H9 (cell line): ENCODE data around the gene FOLR3. TPM values are rescaled to one million over a fixed set of nuclear protein-coding genes. Genes with fewer than 3 reads are reported as not detected.

ENCODE experiments used
- DNase-seq: peaks from one replicate; pipeline ENCODE4 v3.0.0-alpha.2; 2017
- H2AFZ ChIP-seq: one replicate; pipeline ENCODE4 v1.6.1; 2013; ENCODE audit warnings: mild to moderate bottlenecking, low read length, control low read depth, moderate library complexity
- H2AK5ac ChIP-seq: 2 replicates; pipeline ENCODE4 v1.6.1; 2013; ENCODE audit warnings: low read length, control low read depth, mixed read lengths; ENCODE audit not compliant: insufficient read length
- H2BK120ac ChIP-seq: one replicate; pipeline ENCODE4 v1.6.1; 2013; ENCODE audit warnings: low read depth, mild to moderate bottlenecking, low read length, control low read depth, inconsistent platforms; ENCODE audit not compliant: poor library complexity, severe bottlenecking
- H2BK12ac ChIP-seq: 2 replicates; pipeline ENCODE4 v1.6.1; 2013; ENCODE audit warnings: low read length, control low read depth, mixed read lengths, low read depth; ENCODE audit not compliant: insufficient read length
- H2BK15ac ChIP-seq: 2 replicates; pipeline ENCODE4 v1.6.1; 2013; ENCODE audit warnings: low read depth, low read length, control low read depth
- H2BK20ac ChIP-seq: one replicate; pipeline ENCODE4 v1.6.1; 2013; ENCODE audit warnings: low read depth, mild to moderate bottlenecking, low read length, control low read depth, inconsistent platforms; ENCODE audit not compliant: poor library complexity, severe bottlenecking
- H2BK5ac ChIP-seq: 2 replicates; pipeline ENCODE4 v1.6.1; 2013; ENCODE audit warnings: low read length, control low read depth, mixed read lengths; ENCODE audit not compliant: insufficient read length
- H3K14ac ChIP-seq: 2 replicates; pipeline ENCODE4 v1.6.1; 2013; ENCODE audit warnings: low read length, control low read depth; ENCODE audit not compliant: insufficient read depth
- H3K18ac ChIP-seq: 2 replicates; pipeline ENCODE4 v1.6.1; 2013; ENCODE audit warnings: low read depth, mild to moderate bottlenecking, mixed read lengths, low read length, control low read depth; ENCODE audit not compliant: insufficient read length
- H3K23ac ChIP-seq: 2 replicates; pipeline ENCODE4 v1.6.1; 2013; ENCODE audit warnings: low read length, control low read depth, mixed read lengths, low read depth; ENCODE audit not compliant: insufficient read length
- H3K23me2 ChIP-seq: 2 replicates; pipeline ENCODE4 v1.6.1; 2013; ENCODE audit warnings: low read depth, mild to moderate bottlenecking, mixed read lengths, low read length, control low read depth; ENCODE audit not compliant: insufficient read length, poor library complexity, severe bottlenecking
- H3K27ac ChIP-seq: 2 replicates; pipeline ENCODE4 v1.5.1; 2013; ENCODE audit warnings: low read length, control low read depth, mixed read lengths, low read depth; ENCODE audit not compliant: insufficient read length
- H3K27me3 ChIP-seq: 2 replicates; pipeline ENCODE4 v1.6.1; 2013; ENCODE audit warnings: low read length, control low read depth, inconsistent platforms; ENCODE audit not compliant: insufficient read depth
- H3K4ac ChIP-seq: 2 replicates; pipeline ENCODE4 v1.6.1; 2013; ENCODE audit warnings: low read depth, mild to moderate bottlenecking, control low read depth, inconsistent platforms, low read length, moderate library complexity
- H3K4me1 ChIP-seq: 2 replicates; pipeline ENCODE4 v1.6.1; 2013; ENCODE audit warnings: low read length, control low read depth, inconsistent platforms; ENCODE audit not compliant: insufficient read depth
- H3K4me2 ChIP-seq: 2 replicates; pipeline ENCODE4 v1.6.1; 2013; ENCODE audit warnings: low read length, control low read depth, mixed read lengths; ENCODE audit not compliant: insufficient read length, insufficient read depth
- H3K56ac ChIP-seq: 2 replicates; pipeline ENCODE4 v1.6.1; 2013; ENCODE audit warnings: low read depth, mild to moderate bottlenecking, mixed read lengths, low read length, control low read depth; ENCODE audit not compliant: insufficient read length
- H3K79me1 ChIP-seq: 2 replicates; pipeline ENCODE4 v1.6.1; 2013; ENCODE audit warnings: low read depth, mild to moderate bottlenecking, moderate library complexity, low read length, control low read depth, inconsistent platforms; ENCODE audit not compliant: insufficient read depth, poor library complexity, severe bottlenecking
- H3K79me2 ChIP-seq: 2 replicates; pipeline ENCODE4 v1.6.1; 2013; ENCODE audit warnings: low read length, control low read depth, inconsistent platforms; ENCODE audit not compliant: insufficient read depth
- H3K9ac ChIP-seq: 2 replicates; pipeline ENCODE4 v1.6.1; 2013; ENCODE audit warnings: low read length, control low read depth, mixed read lengths; ENCODE audit not compliant: insufficient read length; ENCODE audit errors: extremely low read depth
- H3K9me3 ChIP-seq: one replicate; pipeline ENCODE4 v1.6.1; 2013; ENCODE audit warnings: low read depth, low read length, inconsistent platforms; ENCODE audit not compliant: control insufficient read depth
- H3T11ph ChIP-seq: one replicate; pipeline ENCODE4 v1.6.1; 2013; ENCODE audit warnings: mild to moderate bottlenecking, low read length, control low read depth, inconsistent platforms
- H4K20me1 ChIP-seq: one replicate; pipeline ENCODE4 v1.6.1; 2013; ENCODE audit not compliant: control insufficient read depth, insufficient read length, insufficient read depth
- H4K5ac ChIP-seq: 2 replicates; pipeline ENCODE4 v1.6.1; 2013; ENCODE audit warnings: low read depth, mild to moderate bottlenecking, mixed read lengths, low read length, control low read depth; ENCODE audit not compliant: insufficient read length
- H4K8ac ChIP-seq: replicated peaks from 2 replicates; pipeline ENCODE4 v1.6.1; 2013; ENCODE audit warnings: low read length, control low read depth, mixed read lengths, low read depth; ENCODE audit not compliant: insufficient read length
- H4K91ac ChIP-seq: 2 replicates; pipeline ENCODE4 v1.6.1; 2013; ENCODE audit warnings: low read depth, mild to moderate bottlenecking, moderate library complexity, mixed read lengths, low read length, control low read depth; ENCODE audit not compliant: insufficient read length
- H3K27ac Mint-ChIP-seq, 3 experiments: 2 replicates in 2 of 3; 3 replicates in 1 of 3; pipeline ENCODE4 v1.8.0; 2020 to 2021; ENCODE audit warnings: mixed read lengths in 3 of 3, mild to moderate bottlenecking in 1 of 3, moderate library complexity in 1 of 3
- H3K27me3 Mint-ChIP-seq: 2 replicates; pipeline ENCODE4 v1.8.0; 2021; ENCODE audit warnings: low read depth, mild to moderate bottlenecking, moderate library complexity, mixed read lengths
- H3K36me3 Mint-ChIP-seq, 3 experiments: 2 replicates in 2 of 3; 3 replicates in 1 of 3; pipeline ENCODE4 v1.8.0; 2020 to 2021; ENCODE audit warnings: low read depth in 3 of 3, mixed read lengths in 3 of 3; ENCODE audit not compliant: insufficient read depth in 1 of 3
- H3K4me1 Mint-ChIP-seq, 2 experiments: 2 replicates each; pipeline ENCODE4 v1.8.0; 2020; ENCODE audit warnings: mixed read lengths in 2 of 2
- H3K4me3 Mint-ChIP-seq, 2 experiments: 2 replicates in 1 of 2; 3 replicates in 1 of 2; pipeline ENCODE4 v1.8.0; 2020 to 2021; ENCODE audit warnings: mild to moderate bottlenecking in 2 of 2, mixed read lengths in 2 of 2, moderate library complexity in 1 of 2
- H3K9me3 Mint-ChIP-seq, 2 experiments: 2 replicates in 1 of 2; 3 replicates in 1 of 2; pipeline ENCODE4 v1.8.0; 2020; ENCODE audit warnings: mild to moderate bottlenecking in 2 of 2, mixed read lengths in 2 of 2, moderate library complexity in 1 of 2
- CTCF ChIP-seq: fragments of 200-600 bp; sonication (generic); conservative IDR thresholded peaks from 3 replicates; pipeline ENCODE4 v1.8.0; 2021; ENCODE audit warnings: antibody characterized with exemption, mild to moderate bottlenecking
- WGBS: extraction: QIAGEN DNeasy Blood & Tissue Kit; methylation state at CpG from one replicate; pipeline ENCODE4 v1.1.7; 2013; ENCODE audit warnings: missing lambda C conversion rate, low lambda C conversion rate, mixed read lengths; ENCODE audit not compliant: insufficient read length; ENCODE audit errors: extremely low coverage; 5-methylcytosine and 5-hydroxymethylcytosine counted together
- total RNA-seq: library from RNA; stranded (reverse); gene quantifications from 2 replicates; pipeline ENCODE4 v1.2.1, GENCODE V29; 2021

FOLR3 gene
- total RNA-seq, 1 experiment from 2014 or later: not detected

- Histone ChIP-seq H3K79me1 (no peaks in the 10 kb centered on the region), H2BK120ac (no peak overlapping the region), H3K4me1 (no peaks in the 10 kb centered on the region), H4K91ac (no peak overlapping the region), H4K20me1 (no peaks in the 10 kb centered on the region), H4K5ac (no peak overlapping the region), H3K79me2 (no peaks in the 10 kb centered on the region), H3K56ac (no peak overlapping the region), H2BK5ac (no peak overlapping the region), H3K18ac (no peak overlapping the region), H2BK12ac (no peak overlapping the region), H2AFZ (no peak overlapping the region), H3K9ac (no peak overlapping the region), H2AK5ac (no peak overlapping the region), H2BK15ac (no peak overlapping the region), H3K4me2 (no peak overlapping the region), H3K14ac (no peak overlapping the region), H3K27ac (no peak overlapping the region), H3K23me2 (no peaks in the 10 kb centered on the region), H3K27me3 (no peaks in the 10 kb centered on the region), H3K23ac (no peak overlapping the region), H3K4ac (no peak overlapping the region), H2BK20ac (no peak overlapping the region), H3K9me3 (no peaks in the 10 kb centered on the region), H4K8ac (no peak overlapping the region), H3T11ph (no peak overlapping the region)
- H3K27ac Mint-ChIP-seq: no peak overlapping the region; a peak in 1 of 7 replicates
- no peaks in the 10 kb centered on the region for H3K4me1 Mint-ChIP-seq
- no peak overlapping the region for H3K4me3 Mint-ChIP-seq
- H3K27me3 Mint-ChIP-seq: peaks cover 41% of the 10 kb centered on the region
- peaks cover 6 to 29% of the 10 kb centered on the region in 2 experiments; a peak in 4 of 5 replicates for H3K9me3 Mint-ChIP-seq
- no CpG with 5 or more reads among the region's 1 CpG for WGBS
- peaks cover 0 to 2% (median 0%) of the 10 kb centered on the region in 3 experiments; a peak in 1 of 7 replicates for H3K36me3 Mint-ChIP-seq
- no peak for TF ChIP-seq CTCF
- no peak for DNase-seq
These were observed 12.9 kb upstream of the FOLR3 start for GRCh38 chr11:72122607-72123006.
